ENCODE measurements around the gene MSMP. TPM values are rescaled to one million over a fixed set of nuclear protein-coding genes. Genes with fewer than 3 reads are reported as not detected.

MSMP gene
- total and polyA plus RNA-seq, 9 of the 15 experiments (the other 6 are each of a cell fraction or from before 2014, with no cell fraction given): 0.60 TPM; not detected in 8

- TF ChIP-seq JUND (IDR thresholded peaks at IDR 0.05; ENCODE audit: borderline replicate concordance, low read depth, low read length) (0 out of 2 replicates have a peak, but pooled peaks have one; percentile 7), JUND (tag; IDR thresholded peaks at IDR 0.05; ENCODE audit: borderline replicate concordance, low read depth, low read length) (no peak; the same call in 2 of the 3 replicates), CBFA2T2 (conservative IDR thresholded peaks at IDR 0.05) (peak; percentile 76), ZNF224 (CRISPR knock-in tag; IDR thresholded peaks at IDR 0.05) (no peak), ZNF644 (tag; IDR thresholded peaks at IDR 0.05; ENCODE audit: low read depth) (no peak), MTA1 (IDR thresholded peaks at IDR 0.05; ENCODE audit: borderline replicate concordance) (no peak), POLR3G (IDR thresholded peaks at IDR 0.05; ENCODE audit: extremely low read depth, insufficient read length, insufficient replicate concordance) (no peak), PKNOX1 (IDR thresholded peaks at IDR 0.05) (no peak), GABPB1 (CRISPR knock-in tag; IDR thresholded peaks at IDR 0.05) (no peak), NFIC (IDR thresholded peaks at IDR 0.05) (peak; percentile 57), HLTF (IDR thresholded peaks at IDR 0.05) (no peak), SMAD4 (CRISPR knock-in tag; conservative IDR thresholded peaks at IDR 0.05) (0 out of 2 replicates have a peak, but pooled peaks have one; percentile 14), ZNF133 (CRISPR knock-in tag; IDR thresholded peaks at IDR 0.05) (no peak), DIDO1 (tag; IDR thresholded peaks at IDR 0.05; ENCODE audit: low read depth) (no peak), TCFL5 (CRISPR knock-in tag; conservative IDR thresholded peaks at IDR 0.05) (no peak)
- TF ChIP-seq, protein P1, sequence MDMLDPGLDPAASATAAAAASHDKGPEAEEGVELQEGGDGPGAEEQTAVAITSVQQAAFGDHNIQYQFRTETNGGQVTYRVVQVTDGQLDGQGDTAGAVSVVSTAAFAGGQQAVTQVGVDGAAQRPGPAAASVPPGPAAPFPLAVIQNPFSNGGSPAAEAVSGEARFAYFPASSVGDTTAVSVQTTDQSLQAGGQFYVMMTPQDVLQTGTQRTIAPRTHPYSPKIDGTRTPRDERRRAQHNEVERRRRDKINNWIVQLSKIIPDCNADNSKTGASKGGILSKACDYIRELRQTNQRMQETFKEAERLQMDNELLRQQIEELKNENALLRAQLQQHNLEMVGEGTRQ (CRISPR knock-in tag; IDR thresholded peaks at IDR 0.05): no peak
- TF ChIP-seq, protein P2, sequence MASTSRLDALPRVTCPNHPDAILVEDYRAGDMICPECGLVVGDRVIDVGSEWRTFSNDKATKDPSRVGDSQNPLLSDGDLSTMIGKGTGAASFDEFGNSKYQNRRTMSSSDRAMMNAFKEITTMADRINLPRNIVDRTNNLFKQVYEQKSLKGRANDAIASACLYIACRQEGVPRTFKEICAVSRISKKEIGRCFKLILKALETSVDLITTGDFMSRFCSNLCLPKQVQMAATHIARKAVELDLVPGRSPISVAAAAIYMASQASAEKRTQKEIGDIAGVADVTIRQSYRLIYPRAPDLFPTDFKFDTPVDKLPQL (IDR thresholded peaks at IDR 0.05; ENCODE audit: extremely low read depth, insufficient read length): no peak
Measured at GRCh38 chr9:35801328-35802128, 47.5 kb upstream of the MSMP start (continued).

All from K562 (cell line).